H1 (cell line): ENCODE results near the gene KRTAP4-1. TPM values are rescaled to one million over a fixed set of nuclear protein-coding genes. Genes with fewer than 3 reads are reported as not detected.

Experiments
- CTCF ChIA-PET: fragments of 300-600 bp; sonication (Branson Sonifier 250); formaldehyde crosslinking; loops from one replicate; lab custom pipeline; 2021; ENCODE audit not compliant: partially characterized antibody; lab: Charles Lee
- POLR2A ChIA-PET: fragments of 300-600 bp; sonication (Branson Sonifier 250); formaldehyde crosslinking; loops from one replicate; lab custom pipeline; 2021; ENCODE audit warnings: inconsistent platforms; ENCODE audit not compliant: partially characterized antibody; lab: Charles Lee
- DNase-seq, 2 experiments: peaks; one replicate each; pipeline versions ENCODE4 v3.0.0 to v3.0.0-alpha.2; 2010 to 2022; ENCODE audit warnings: low spot score in 2 of 2, low read depth in 1 of 2, mixed read lengths in 1 of 2
- FAIRE-seq: peaks from 2 replicates; lab custom pipeline; 2011; peaks lifted over from hg19 to GRCh38; lab: Jason Lieb, UNC
- H2AFZ ChIP-seq: 2 replicates; pipeline ENCODE4 v1.8.1; 2012; ENCODE audit warnings: low read length, inconsistent platforms
- H2AK5ac ChIP-seq: 2 replicates; pipeline ENCODE4 v1.6.1; 2013; ENCODE audit warnings: low read depth, low read length
- H2BK120ac ChIP-seq: replicated peaks from 2 replicates; pipeline ENCODE3; 2013; ENCODE audit warnings: low read depth, low read length, inconsistent platforms
- H2BK12ac ChIP-seq: 2 replicates; pipeline ENCODE4 v1.6.1; 2013; ENCODE audit warnings: low read depth, low read length
- H2BK15ac ChIP-seq: 2 replicates; pipeline ENCODE4 v1.6.1; 2013; ENCODE audit warnings: low read length
- H2BK20ac ChIP-seq: 2 replicates; pipeline ENCODE4 v1.6.1; 2013; ENCODE audit warnings: low read length
- H2BK5ac ChIP-seq: 2 replicates; pipeline ENCODE4 v1.6.1; 2013; ENCODE audit warnings: low read depth, low read length
- H3K14ac ChIP-seq: 2 replicates; pipeline ENCODE4 v1.6.1; 2013; ENCODE audit warnings: inconsistent platforms; ENCODE audit not compliant: insufficient read length
- H3K18ac ChIP-seq: 2 replicates; pipeline ENCODE4 v1.6.1; 2013; ENCODE audit warnings: low read length; ENCODE audit errors: extremely low read depth
- H3K23ac ChIP-seq: 2 replicates; pipeline ENCODE4 v1.6.1; 2013; ENCODE audit warnings: inconsistent platforms; ENCODE audit not compliant: insufficient read length
- H3K23me2 ChIP-seq: 2 replicates; pipeline ENCODE4 v1.6.1; 2013; ENCODE audit warnings: low read depth, low read length
- H3K27ac ChIP-seq: 2 replicates; pipeline ENCODE4 v1.6.1; 2011; ENCODE audit warnings: low read depth, low read length, inconsistent platforms
- H3K27me3 ChIP-seq, 4 experiments: replicated peaks in 1 of 4; 1 replicate in 1 of 4; 2 replicates in 3 of 4; pipeline versions ENCODE4 v1.6.1 to v1.8.1; 2011 to 2013; ENCODE audit warnings: low read length in 3 of 4, mild to moderate bottlenecking in 3 of 4, inconsistent platforms in 2 of 4, mixed read lengths in 2 of 4, moderate library complexity in 1 of 4; ENCODE audit not compliant: control insufficient read depth in 3 of 4, insufficient read depth in 3 of 4; ENCODE audit errors: extremely low read depth in 1 of 4
- H3K36me3 ChIP-seq, 4 experiments: 2 replicates each; pipeline versions ENCODE4 v1.6.1 to v1.8.1; 2011 to 2013; ENCODE audit warnings: mild to moderate bottlenecking in 4 of 4, low read length in 3 of 4, moderate library complexity in 2 of 4, control low read depth in 1 of 4, inconsistent platforms in 1 of 4; ENCODE audit not compliant: insufficient read depth in 4 of 4, control insufficient read depth in 2 of 4
- H3K4ac ChIP-seq: replicated peaks from 2 replicates; pipeline ENCODE3; 2013; ENCODE audit warnings: low read length, low read depth, mixed read lengths, inconsistent platforms; ENCODE audit not compliant: insufficient read length
- H3K4me1 ChIP-seq, 4 experiments: replicated peaks in 1 of 4; 1 replicate in 1 of 4; 2 replicates in 3 of 4; pipeline versions ENCODE4 v1.6.1 to v1.8.1; 2011 to 2013; ENCODE audit warnings: low read length in 3 of 4, inconsistent platforms in 2 of 4, mixed read lengths in 1 of 4; ENCODE audit not compliant: insufficient read depth in 4 of 4, control insufficient read depth in 3 of 4
- H3K4me2 ChIP-seq, 2 experiments: 2 replicates each; pipeline versions ENCODE4 v1.6.1 to v1.8.1; 2011 to 2013; ENCODE audit warnings: low read depth in 2 of 2, low read length in 2 of 2, control low read depth in 1 of 2, inconsistent platforms in 1 of 2, mild to moderate bottlenecking in 1 of 2; ENCODE audit not compliant: insufficient read depth in 1 of 2
- H3K4me3 ChIP-seq, 4 experiments: fragments of 200-600, 300-600 bp in 1 of 4; sonication (generic), shearing (Covaris generic), sonication (Bioruptor Twin) in 1 of 4; 2 replicates each; pipeline versions ENCODE4 v1.5.1 to v1.8.1; 2011 to 2016; ENCODE audit warnings: low read length in 4 of 4, low read depth in 3 of 4, control low read depth in 2 of 4, inconsistent platforms in 2 of 4, mild to moderate bottlenecking in 2 of 4, mixed read lengths in 1 of 4, moderate library complexity in 1 of 4; ENCODE audit not compliant: insufficient read depth in 2 of 4; ENCODE audit errors: extremely low read depth in 1 of 4
- H3K56ac ChIP-seq: replicated peaks from 2 replicates; pipeline ENCODE3; 2013; ENCODE audit warnings: low read depth, mild to moderate bottlenecking, mixed read lengths, low read length, inconsistent platforms; ENCODE audit not compliant: insufficient read length
- H3K79me1 ChIP-seq: 2 replicates; pipeline ENCODE4 v1.6.1; 2013; ENCODE audit warnings: low read depth, low read length, control low read depth
- H3K79me2 ChIP-seq, 2 experiments: 2 replicates each; pipeline versions ENCODE4 v1.6.1 to v1.8.1; 2012 to 2013; ENCODE audit warnings: low read length in 2 of 2, mild to moderate bottlenecking in 2 of 2, inconsistent platforms in 1 of 2; ENCODE audit not compliant: insufficient read depth in 2 of 2, control insufficient read depth in 1 of 2
- H3K9ac ChIP-seq, 4 experiments: replicated peaks in 1 of 4; 1 replicate in 1 of 4; 2 replicates in 3 of 4; pipeline versions ENCODE4 v1.6.1 to v1.8.1; 2011 to 2013; ENCODE audit warnings: low read depth in 3 of 4, low read length in 3 of 4, control low read depth in 2 of 4, mild to moderate bottlenecking in 2 of 4, moderate library complexity in 2 of 4, inconsistent platforms in 1 of 4; ENCODE audit errors: extremely low read depth in 1 of 4
- H3K9me3 ChIP-seq, 2 experiments: 2 replicates each; pipeline versions ENCODE4 v1.6.1 to v1.8.1; 2012 to 2013; ENCODE audit warnings: mild to moderate bottlenecking in 2 of 2, moderate library complexity in 2 of 2, control low read depth in 1 of 2, inconsistent platforms in 1 of 2, low read depth in 1 of 2, low read length in 1 of 2, mixed read lengths in 1 of 2; ENCODE audit not compliant: insufficient read depth in 2 of 2
- H4K20me1 ChIP-seq, 2 experiments: replicated peaks in 1 of 2; 2 replicates each; pipeline versions ENCODE3 to v1.8.1; 2011 to 2013; ENCODE audit warnings: inconsistent platforms in 2 of 2, low read length in 2 of 2, mild to moderate bottlenecking in 1 of 2; ENCODE audit not compliant: insufficient read depth in 2 of 2, control insufficient read depth in 1 of 2
- H4K5ac ChIP-seq: 2 replicates; pipeline ENCODE4 v1.6.1; 2013; ENCODE audit warnings: low read length, low read depth, mixed read lengths, inconsistent platforms; ENCODE audit not compliant: insufficient read length
- H4K8ac ChIP-seq: 2 replicates; pipeline ENCODE4 v1.8.0; 2013; ENCODE audit warnings: mild to moderate bottlenecking, moderate library complexity, low read length, inconsistent platforms; ENCODE audit not compliant: insufficient read depth; ENCODE audit errors: extremely low read depth
- H4K91ac ChIP-seq: replicated peaks from 2 replicates; pipeline ENCODE3; 2013; ENCODE audit warnings: low read length, mixed read lengths, inconsistent platforms; ENCODE audit not compliant: insufficient read length
- CHD2 ChIP-seq: IDR thresholded peaks from 2 replicates; pipeline ENCODE4 v1.6.1; 2012; ENCODE audit warnings: low read length, improper control_type of control experiment
- TAF7 ChIP-seq: optimal IDR thresholded peaks from 2 replicates; pipeline ENCODE3; 2011; ENCODE audit warnings: low read depth, mild to moderate bottlenecking, inconsistent platforms, low read length, moderate library complexity, borderline replicate concordance
- WGBS, 2 experiments: shearing (Covaris generic) in 1 of 2; methylation state at CpG; one replicate each; pipeline versions ENCODE4 v1.1.6 to v1.1.7; 2013 to 2015; ENCODE audit warnings: low lambda C conversion rate in 2 of 2, mixed read lengths in 2 of 2, inconsistent platforms in 1 of 2, low coverage in 1 of 2, missing lambda C conversion rate in 1 of 2; ENCODE audit not compliant: insufficient replicate concordance in 2 of 2, insufficient coverage in 1 of 2, insufficient read length in 1 of 2; ENCODE audit errors: extremely low coverage in 1 of 2, missing lambda C conversion rate in 1 of 2; 5-methylcytosine and 5-hydroxymethylcytosine counted together
- polyA plus RNA-seq, 7 experiments: library from polyadenylated mRNA; depleted of rRNA in 3 of 7; stranded (reverse) in 5 of 7; unstranded in 2 of 7; fragments of >200 nt in 5 of 7; fragments of 200-250 nt in 2 of 7; gene quantifications; 1 replicate in 5 of 7; 2 replicates in 1 of 7; 4 replicates in 1 of 7; pipeline versions ENCODE4 v1.2.1 to v1.2.3, GENCODE V29; 2011 to 2013; ENCODE audit warnings: missing spikeins in 2 of 7, mixed read lengths in 2 of 7
- total RNA-seq: library from RNA; stranded (reverse); fragmentation: NEBNext Ultra II Directional; extraction: Animal tissue kit (Norgen Biotek cat#: 25700); gene quantifications from 2 replicates; pipeline ENCODE4 v1.2.1, GENCODE V29; 2021

Gene KRTAP4-1
- total and polyA plus RNA-seq, 2 of the 8 experiments (the other 6 are each of a cell fraction or from before 2014, with no cell fraction given): not detected

DNA sequence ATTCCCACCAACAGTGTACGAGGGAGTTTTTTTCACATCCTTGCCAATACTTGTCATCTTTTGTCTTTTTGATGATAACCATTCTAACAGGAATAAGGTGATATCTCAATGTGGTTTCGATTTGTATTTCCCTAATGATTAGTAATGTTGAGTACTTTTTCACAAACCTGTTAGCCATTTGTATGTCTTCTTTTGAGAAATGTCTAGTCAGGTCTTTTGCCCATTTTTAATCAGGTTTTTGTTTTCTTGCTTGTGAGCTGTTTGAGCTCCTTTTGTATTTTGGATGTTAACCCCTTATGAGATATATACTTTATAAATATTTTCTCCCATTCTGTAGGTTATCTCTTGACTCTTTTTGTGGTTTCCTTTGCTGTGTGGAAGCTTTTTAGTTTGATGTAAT, 33.2 kb downstream of the KRTAP4-1 start:
- Histone ChIP-seq H2BK15ac (no peak overlapping the region), H2BK20ac (no peak overlapping the region), H3K36me3 (no peaks in the 10 kb centered on the region), H3K18ac (no peak overlapping the region), H3K4me2 (no peak overlapping the region), H3K14ac (no peak overlapping the region), H3K79me1 (no peaks in the 10 kb centered on the region), H3K56ac (no peak overlapping the region), H3K9ac (no peak overlapping the region), H2AFZ (no peak overlapping the region), H3K9me3 (no peaks in the 10 kb centered on the region), H3K23ac (no peak overlapping the region), H2BK120ac (no peak overlapping the region), H4K8ac (no peak overlapping the region), H3K4ac (no peak overlapping the region), H3K27ac (no peak overlapping the region), H3K27me3 (no peaks in the 10 kb centered on the region), H2BK12ac (no peak overlapping the region), H2BK5ac (no peak overlapping the region), H4K5ac (no peak overlapping the region), H2AK5ac (no peak overlapping the region), H4K20me1 (no peaks in the 10 kb centered on the region), H3K79me2 (no peaks in the 10 kb centered on the region), H3K23me2 (peaks cover 2% of the 10 kb centered on the region; the same call in 1 of the 2 replicates), H3K4me1 (no peaks in the 10 kb centered on the region), H4K91ac (no peak overlapping the region), H3K4me3 (no peak overlapping the region)
- TF ChIP-seq CHD2 (no peak), TAF7 (no peak)
- WGBS, 2 experiments: 96% methylated on average over 2 of the region's 2 CpGs; no CpG with 5 or more reads in 1 of the 2 experiments
- ChIA-PET POLR2A (no interaction called here), CTCF (no interaction called here)
- no peak for DNase-seq
- FAIRE-seq: peak; percentile 7
